Measurements from ENCODE around the gene UFM1. TPM values are rescaled to one million over a fixed set of nuclear protein-coding genes. Genes with fewer than 3 reads are reported as not detected.

The UFM1 gene
- total and polyA plus RNA-seq, 2 of the 13 experiments (the other 11 are each of a cell fraction or from before 2014, with no cell fraction given), result 42.6 to 47.0 TPM

DNA sequence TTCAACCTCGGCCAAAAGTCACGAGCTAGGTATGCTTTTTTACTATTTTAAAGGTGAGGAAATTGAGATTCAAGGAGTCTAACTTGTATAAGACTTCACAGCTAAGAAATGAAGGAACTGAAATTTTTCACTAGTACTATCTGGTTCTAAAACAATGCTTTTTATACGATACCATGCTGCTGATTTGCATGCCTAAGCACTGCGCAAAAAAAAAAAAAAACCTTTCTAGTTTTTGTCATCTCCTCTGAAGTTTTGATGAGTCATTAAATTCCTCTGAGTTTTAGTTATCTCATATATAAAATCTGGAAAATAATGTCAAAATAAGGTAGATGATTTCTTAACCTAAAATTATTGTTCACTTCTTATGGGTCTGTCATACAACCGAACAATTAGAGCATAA is 28.0 kb upstream of the UFM1 start:
- Histone ChIP-seq H4K20me1 (ENCODE audit: insufficient read depth, low read length) (no peaks in the 10 kb centered on the region), H3K4me1 (ENCODE audit: insufficient read depth, low read length) (no peaks in the 10 kb centered on the region), H3K36me3 (replicated peaks in 1 of 2; ENCODE audit: control insufficient read depth in 1 of 2, insufficient read depth in 2 of 2, low read length in 2 of 2) (no peaks in the 10 kb centered on the region), H3K9ac (ENCODE audit: insufficient read depth, low read depth, low read length) (no peak overlapping the region), H3K9me3 (ENCODE audit: low read length) (no peaks in the 10 kb centered on the region), H3K79me2 (ENCODE audit: insufficient read depth, low read length) (no peaks in the 10 kb centered on the region), H3K4me3 (replicated peaks in 1 of 3; ENCODE audit: insufficient read depth in 1 of 3, low read depth in 2 of 3, low read length in 3 of 3) (no peak overlapping the region), H3K27ac (ENCODE audit: extremely low read length, insufficient read depth, low read length) (no peak overlapping the region), H2AFZ (ENCODE audit: low read length) (no peak overlapping the region), H3K27me3 (ENCODE audit: control insufficient read depth in 1 of 2, insufficient read depth in 2 of 2, low read length in 2 of 2) (no peaks in the 10 kb centered on the region; a peak in 1 of 5 replicates), H3K4me2 (ENCODE audit: low read depth, low read length) (no peak overlapping the region)
- POLR2A ChIA-PET, result no interaction called here
- in situ Hi-C loops (cut with HindIII; ENCODE audit: extremely low pct_ligation_motif_present, low pct_unique_long_range_greater_than_20kb), result no loop called here
- TF ChIP-seq MAFK (conservative IDR thresholded peaks at IDR 0.05 in 1 of 2, IDR thresholded peaks at IDR 0.05 in 1 of 2; ENCODE audit: low read length in 2 of 2), result peak in 1 of 2 experiments; percentile 65; a peak in 2 of 4 replicates
- TF ChIP-seq FOXA3 (CRISPR knock-in tag; IDR thresholded peaks at IDR 0.05), result no peak
- TF ChIP-seq MAFF (IDR thresholded peaks at IDR 0.05; ENCODE audit: low read depth, low read length), result peak; percentile 48; the same call in 1 of the 2 replicates
- 52% methylated on average over 5 of the region's 5 CpGs for WGBS (ENCODE audit: low lambda C conversion rate)
- intact Hi-C loops (cut with micrococcal nuclease; ENCODE audit: unreplicated experiment), result no loop called here
- BruUV-seq (replicated peaks), result no TSS peak
- ATAC-seq (no peak), FAIRE-seq (no peak), DNase-seq (ENCODE audit: low spot score) (no peak)
- CTCF ChIA-PET (ENCODE audit: low intra/inter-chr PET ratio, low total read pairs), result no interaction called here

DNA sequence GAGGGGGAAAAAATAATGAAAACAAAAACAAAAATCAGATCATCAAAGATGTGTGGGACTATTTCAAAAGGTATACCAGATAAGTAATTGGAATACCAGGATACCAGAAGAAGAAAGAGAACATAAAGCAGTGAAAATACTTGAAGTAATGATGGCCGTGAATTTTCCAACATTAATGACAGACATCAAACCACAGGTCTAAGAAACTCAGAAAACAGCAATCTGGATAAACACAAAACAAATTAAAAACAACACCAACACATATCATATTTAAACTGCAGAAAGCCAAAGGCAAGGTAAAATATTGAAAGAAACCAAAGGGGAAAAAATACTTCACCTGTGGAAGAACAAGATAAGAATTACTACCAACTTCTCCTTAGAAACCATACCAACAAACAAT is 24.2 kb upstream of the UFM1 start:
- POLR2A ChIA-PET, result no interaction called here
- TF ChIP-seq ZNF350 (CRISPR knock-in tag; IDR thresholded peaks at IDR 0.05; ENCODE audit: borderline replicate concordance, low read depth) (no peak), ZNF121 (CRISPR knock-in tag; IDR thresholded peaks at IDR 0.05) (no peak), USF2 (IDR thresholded peaks at IDR 0.05; ENCODE audit: low read depth, low read length) (no peak), USF2 (CRISPR knock-in tag; IDR thresholded peaks at IDR 0.05; ENCODE audit: borderline replicate concordance) (no peak), IRF2 (CRISPR knock-in tag; IDR thresholded peaks at IDR 0.05) (no peak)

More for the DNA sequence above, 24.2 kb upstream of the UFM1 start:
- intact Hi-C loops (cut with micrococcal nuclease; ENCODE audit: unreplicated experiment) (no loop called here), in situ Hi-C loops (cut with HindIII; ENCODE audit: extremely low pct_ligation_motif_present, low pct_unique_long_range_greater_than_20kb) (no loop called here)
- Histone ChIP-seq H3K27ac (ENCODE audit: extremely low read length, insufficient read depth, low read length) (no peak overlapping the region), H3K9me3 (ENCODE audit: low read length) (no peaks in the 10 kb centered on the region), H3K27me3 (ENCODE audit: control insufficient read depth in 1 of 2, insufficient read depth in 2 of 2, low read length in 2 of 2) (no peaks in the 10 kb centered on the region; a peak in 1 of 5 replicates), H3K9ac (ENCODE audit: insufficient read depth, low read depth, low read length) (no peak overlapping the region), H3K4me2 (ENCODE audit: low read depth, low read length) (no peak overlapping the region), H4K20me1 (ENCODE audit: insufficient read depth, low read length) (no peaks in the 10 kb centered on the region), H3K36me3 (replicated peaks in 1 of 2; ENCODE audit: control insufficient read depth in 1 of 2, insufficient read depth in 2 of 2, low read length in 2 of 2) (no peaks in the 10 kb centered on the region), H2AFZ (ENCODE audit: low read length) (no peak overlapping the region), H3K4me3 (replicated peaks in 1 of 3; ENCODE audit: insufficient read depth in 1 of 3, low read depth in 2 of 3, low read length in 3 of 3) (no peak overlapping the region), H3K79me2 (ENCODE audit: insufficient read depth, low read length) (no peaks in the 10 kb centered on the region), H3K4me1 (ENCODE audit: insufficient read depth, low read length) (no peaks in the 10 kb centered on the region)
- ATAC-seq (no peak), FAIRE-seq (no peak), DNase-seq (ENCODE audit: low spot score) (no peak)
- 45% methylated on average over 1 of the region's 1 CpG for WGBS (ENCODE audit: low lambda C conversion rate)
- CTCF ChIA-PET (ENCODE audit: low intra/inter-chr PET ratio, low total read pairs), result no interaction called here
- no TSS peak for BruUV-seq (replicated peaks)

Measured in HepG2 (cell line).